Hippocampal formation (tissue), 2 donors: ENCODE measurements around the gene PRKAR2A.
"Not testable (repeated sequence)": the region's sequence is repeated elsewhere in the genome, so short reads cannot be mapped to it uniquely, and the experiment has no call there.

Source experiments
- DNase-seq, 2 donors: peaks; one replicate each; lab custom pipeline; 2025; lab: John Stamatoyannopoulos, UW

The PRKAR2A gene

GRCh38 chr3:48835650-48836366 is 11.9 kb downstream of the PRKAR2A start:
- DNase-seq = no peak

GRCh38 chr3:48832684-48833083 is 15.0 kb downstream of the PRKAR2A start:
- DNase-seq = no peak

- DNase-seq = no peak
Measured at GRCh38 chr3:48830715-48831114, 17.0 kb downstream of the PRKAR2A start.

GRCh38 chr3:48829525-48829924 is 18.1 kb downstream of the PRKAR2A start:
- not testable (repeated sequence) for DNase-seq

GRCh38 chr3:48827874-48828273 is 19.8 kb downstream of the PRKAR2A start:
- not testable (repeated sequence) for DNase-seq

- no peak for DNase-seq
Measured at GRCh38 chr3:48826451-48826850, 21.2 kb downstream of the PRKAR2A start.

DNA sequence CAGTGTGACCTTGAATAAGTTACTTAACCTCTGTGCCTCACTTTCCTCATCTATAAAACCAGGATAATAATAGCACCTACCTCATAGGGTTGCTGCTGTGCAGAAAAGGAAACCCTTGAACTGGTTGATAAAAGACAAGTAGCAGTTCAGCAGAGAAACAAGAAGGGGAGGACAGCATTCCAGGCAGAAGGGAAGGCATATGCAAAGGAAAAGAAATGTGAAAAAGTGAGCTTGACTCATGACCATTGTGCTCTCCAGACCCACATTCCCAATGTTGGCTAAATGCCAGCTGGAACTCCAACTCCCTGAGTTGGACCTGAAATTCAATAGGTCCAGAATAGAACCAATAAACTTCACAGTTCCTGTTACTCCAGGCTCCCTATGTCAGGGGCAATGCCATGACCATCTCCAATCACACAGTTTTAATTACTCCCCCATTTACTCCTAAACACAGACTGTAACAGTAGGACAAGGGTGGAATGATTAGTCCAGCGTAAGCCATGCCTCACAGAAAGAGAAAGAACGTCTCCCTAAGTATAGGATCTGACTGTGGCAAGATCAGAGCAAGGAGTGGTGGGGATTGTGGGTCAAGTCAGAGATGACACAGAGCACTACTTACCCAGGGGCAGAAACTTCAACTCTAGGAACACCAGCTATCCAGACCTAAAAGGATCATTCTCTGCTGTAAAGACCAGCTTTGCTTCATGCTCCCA is 26.9 kb downstream of the PRKAR2A start:
- DNase-seq = no peak

DNA sequence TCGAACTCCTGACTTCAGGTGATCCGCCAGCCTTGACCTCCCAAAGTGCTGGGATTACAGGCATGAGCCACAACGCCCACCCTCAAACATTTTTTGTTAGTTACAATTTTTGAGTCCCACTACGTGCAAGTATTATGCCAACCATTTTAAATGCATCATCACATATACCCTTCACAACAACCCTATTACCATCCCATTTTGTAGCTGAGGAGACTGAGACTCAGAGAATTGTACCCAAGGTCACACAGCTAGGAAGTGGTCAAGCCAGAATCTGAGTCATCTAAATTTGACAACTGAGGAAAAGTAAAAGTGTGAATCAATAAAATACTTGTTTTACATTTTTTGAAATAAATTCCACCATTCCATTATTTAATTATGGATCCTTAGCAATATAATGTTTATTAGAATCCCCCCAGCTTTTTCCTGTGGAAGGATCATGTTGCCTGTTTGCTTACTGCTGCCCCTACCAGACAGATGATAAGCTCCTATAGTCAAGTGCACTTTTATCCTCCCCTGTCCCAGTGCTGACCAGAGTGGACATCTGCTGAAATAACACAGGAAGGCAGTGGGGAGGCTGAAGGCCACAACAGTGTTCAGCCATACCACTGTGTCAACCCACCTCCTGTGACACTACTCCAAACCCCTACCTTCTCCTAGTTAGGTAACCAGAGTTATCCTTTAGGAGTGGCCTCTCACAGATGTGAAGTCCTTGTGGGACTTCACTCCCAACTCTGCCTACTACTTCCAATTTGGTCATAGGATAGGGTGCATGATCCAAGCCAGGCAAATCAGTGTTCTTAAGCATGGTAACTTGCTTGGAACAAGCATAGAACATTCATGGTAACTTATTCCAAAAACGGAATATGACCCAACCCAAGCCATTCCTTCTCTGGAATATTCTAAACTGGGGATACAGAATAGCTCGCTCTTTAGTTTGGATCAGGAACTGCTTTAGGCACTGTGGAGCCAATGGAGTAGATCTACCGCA is 28.1 kb downstream of the PRKAR2A start:
- DNase-seq = no peak

DNA sequence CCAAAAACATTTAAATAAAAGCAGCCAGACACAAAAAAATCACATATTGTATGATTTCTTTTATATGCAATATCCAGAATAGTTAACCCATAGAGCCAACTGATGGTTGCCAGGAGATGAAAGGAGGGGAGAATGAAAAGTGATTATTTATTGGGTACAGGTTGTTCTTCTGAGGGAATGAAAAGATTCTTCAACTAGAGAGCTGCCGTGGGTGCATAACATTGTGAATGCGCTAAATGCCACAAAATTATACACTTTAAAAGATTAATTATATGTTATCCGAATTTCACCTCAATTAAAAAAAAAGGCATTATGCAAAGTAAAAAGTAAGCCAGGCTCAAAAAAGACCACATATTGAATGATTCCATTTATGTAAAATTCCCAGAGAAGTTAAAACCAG is 36.1 kb downstream of the PRKAR2A start:
- DNase-seq = no peak

DNA sequence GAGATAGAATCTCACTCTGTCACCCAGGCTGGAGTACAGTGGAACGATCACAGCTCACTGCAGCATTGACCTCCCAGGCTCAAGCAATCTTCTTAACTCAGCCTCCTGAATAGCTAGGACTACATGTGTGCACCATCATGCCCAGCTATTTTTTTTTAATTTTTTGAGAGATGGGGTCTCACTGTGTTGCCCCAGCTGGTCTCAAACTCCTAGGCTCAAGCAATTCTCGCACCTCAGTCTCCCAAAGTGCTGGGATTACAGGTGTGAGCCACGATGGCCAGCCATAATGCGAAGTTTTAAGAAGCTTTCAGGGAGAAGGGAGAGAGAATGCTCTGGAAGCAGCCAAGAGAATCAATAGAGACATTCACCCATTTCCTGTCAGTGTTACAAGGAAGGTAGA is 42.7 kb downstream of the PRKAR2A start:
- DNase-seq = no peak

DNA sequence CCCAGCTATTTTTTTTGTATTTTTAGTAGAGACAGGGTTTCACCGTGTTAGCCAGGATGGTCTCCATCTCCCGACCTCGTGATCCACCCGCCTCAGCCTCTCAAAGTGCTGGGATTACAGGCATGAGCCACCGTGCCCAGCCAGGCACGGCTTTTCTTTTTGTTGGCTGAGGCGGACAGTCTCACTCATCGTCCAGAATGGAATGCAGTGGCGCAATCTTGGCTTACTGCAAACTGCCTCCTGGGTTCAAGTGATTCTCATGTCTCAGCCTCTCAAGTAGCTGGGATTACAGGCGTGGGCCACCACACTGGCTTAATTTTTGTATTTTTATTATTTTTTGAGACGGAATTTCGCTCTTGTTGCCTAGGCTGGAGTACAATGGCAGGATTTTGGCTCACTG is 46.8 kb downstream of the PRKAR2A start:
- not testable (repeated sequence) for DNase-seq

DNA sequence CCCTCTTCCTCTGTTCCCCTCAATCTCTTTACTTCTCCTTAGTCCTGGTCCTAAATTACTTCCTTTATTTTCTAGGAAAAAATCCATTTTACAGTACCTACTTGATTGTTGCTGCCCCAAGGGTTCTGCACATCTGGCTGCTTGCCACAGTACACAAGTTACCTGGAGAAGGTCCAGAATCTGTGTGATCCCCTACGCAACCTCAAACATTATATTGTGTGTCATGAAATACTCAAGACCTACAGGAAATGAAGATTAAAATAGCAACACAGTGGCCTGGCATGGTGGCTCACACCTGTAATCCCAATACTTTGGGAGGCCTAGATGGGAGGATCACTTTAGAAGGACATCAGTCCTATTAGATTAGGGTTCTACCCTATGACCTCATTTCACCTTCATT is 48.7 kb downstream of the PRKAR2A start:
- DNase-seq = no peak

DNA sequence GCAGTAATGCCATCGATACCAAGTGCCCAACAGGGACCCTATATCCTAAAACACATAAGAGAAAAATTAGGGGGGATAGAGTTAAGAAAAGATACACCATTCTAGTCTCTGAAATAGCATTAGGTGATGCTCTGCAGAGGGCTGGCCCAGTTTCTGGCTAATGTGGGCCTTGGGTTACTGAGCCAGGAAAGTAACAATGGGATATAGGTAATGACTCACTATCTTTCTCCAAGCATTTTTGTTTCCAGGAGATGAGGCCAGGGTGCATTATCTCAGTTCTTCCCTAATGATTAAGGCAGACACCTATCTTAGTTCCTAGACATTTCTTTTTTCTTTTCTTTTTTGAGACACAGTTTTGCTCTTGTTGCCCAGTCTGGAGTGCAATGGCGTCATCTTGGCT is 50.0 kb downstream of the PRKAR2A start:
- DNase-seq = no peak

GRCh38 chr3:48795997-48796732 is 51.5 kb downstream of the PRKAR2A start:
- no peak for DNase-seq

GRCh38 chr3:48793484-48793883 is 54.2 kb downstream of the PRKAR2A start:
- DNase-seq = not testable (repeated sequence)

DNA sequence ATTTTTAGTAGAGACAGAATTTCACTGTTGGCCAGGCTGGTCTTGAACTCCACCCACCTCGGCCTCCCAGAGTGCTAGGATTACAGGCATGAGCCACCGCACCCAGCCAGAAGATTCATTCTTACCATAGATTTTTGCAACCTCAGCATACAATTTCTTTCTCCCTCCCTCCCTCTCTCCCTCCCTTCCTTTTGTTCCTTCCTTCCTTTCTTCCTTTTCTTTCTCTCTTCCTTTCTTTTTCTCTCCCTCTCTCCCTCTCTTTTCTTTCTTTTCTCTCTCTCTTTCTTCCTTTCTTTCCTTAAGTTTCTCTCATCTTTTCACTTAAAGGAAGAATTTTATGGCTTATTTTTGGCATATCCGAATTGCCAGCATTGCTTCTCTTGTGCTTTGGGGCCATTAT is 58.0 kb downstream of the PRKAR2A start:
- no peak for DNase-seq

DNA sequence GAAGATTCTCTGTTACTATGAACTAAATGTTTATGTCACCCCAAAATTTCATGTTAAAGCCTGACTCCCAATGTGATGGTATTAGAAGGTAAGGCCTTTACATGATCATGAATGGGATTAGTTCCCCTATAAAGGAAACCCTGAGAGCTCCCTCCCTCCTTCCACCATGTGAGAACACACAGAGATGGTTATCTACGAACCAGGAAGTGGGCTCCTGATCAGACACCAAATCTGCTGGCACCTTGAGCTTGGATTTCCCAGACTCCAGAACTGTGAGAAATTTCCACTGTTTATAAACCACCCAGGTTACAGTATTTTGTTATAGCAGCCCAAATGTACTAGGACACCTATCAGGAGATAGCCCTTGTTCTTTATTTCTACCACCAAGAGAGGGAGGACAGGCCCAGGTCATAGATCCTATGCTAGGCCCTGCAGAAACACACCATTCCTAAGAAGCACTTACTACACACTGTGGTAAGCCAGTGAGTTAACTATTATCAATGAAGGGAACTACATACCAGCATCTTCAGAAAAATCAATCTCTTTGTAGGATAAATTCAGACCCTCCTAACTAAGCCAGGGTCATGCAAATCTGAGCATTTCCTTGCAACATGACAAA is 59.0 kb downstream of the PRKAR2A start:
- DNase-seq = no peak

DNA sequence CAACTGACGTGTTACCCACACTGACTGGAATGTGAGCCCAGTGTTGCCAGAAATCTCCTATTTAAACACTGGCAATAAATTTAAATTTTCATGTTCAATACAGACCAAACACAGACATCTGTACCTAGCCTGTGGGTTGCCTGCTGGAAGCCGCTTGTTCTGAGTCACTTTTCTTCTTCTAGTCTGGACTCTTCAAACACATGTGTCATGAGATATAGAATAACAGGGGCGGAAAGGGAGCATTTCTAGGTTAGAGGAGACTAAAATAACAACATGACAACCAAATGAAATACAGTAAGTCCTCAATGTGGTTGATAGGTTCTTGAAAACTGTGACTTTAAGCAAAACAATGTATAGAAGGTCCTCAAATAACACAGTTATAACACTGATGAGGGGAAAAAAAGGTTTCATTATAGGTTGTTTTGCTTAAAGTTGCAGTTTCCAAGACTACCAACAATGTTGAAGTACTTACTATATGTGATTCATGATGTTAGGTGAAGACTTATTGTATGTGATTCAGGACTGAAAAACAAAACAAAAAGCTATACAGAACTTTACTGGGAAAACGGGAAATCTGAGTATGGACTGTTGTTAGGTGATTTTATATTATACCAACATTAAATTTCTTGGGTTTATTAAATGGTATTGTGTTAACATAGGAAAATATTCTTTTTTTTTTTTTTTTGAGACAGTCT is 63.1 kb downstream of the PRKAR2A start:
- DNase-seq = no peak

- DNase-seq = no peak
Measured at GRCh38 chr3:48783304-48783703, 64.4 kb downstream of the PRKAR2A start.

DNA sequence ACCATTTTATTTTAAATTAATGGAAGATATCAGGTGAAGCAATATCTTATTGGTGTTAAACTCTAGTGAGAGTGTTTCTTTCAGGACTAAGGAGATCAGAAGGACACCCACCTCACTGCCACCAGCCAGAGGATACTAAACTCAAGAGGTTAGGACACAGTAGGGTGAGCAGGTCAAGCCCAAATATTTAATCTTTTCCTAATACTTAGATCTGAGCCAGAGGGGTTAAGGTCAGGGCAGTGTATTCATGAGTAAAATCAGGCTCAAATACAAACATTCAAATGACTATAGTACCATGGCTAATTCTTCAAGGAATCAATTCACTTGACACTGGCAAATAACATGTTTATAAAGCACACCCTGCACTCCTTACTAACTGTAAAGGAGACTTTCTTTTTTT is 65.6 kb downstream of the PRKAR2A start:
- DNase-seq = no peak

- DNase-seq = not testable (repeated sequence)
Measured at GRCh38 chr3:48778565-48778964, 69.1 kb downstream of the PRKAR2A start.
